Measurements from ENCODE around the gene ZNF749.
"Not testable (repeated sequence)": the region's sequence is repeated elsewhere in the genome, so short reads cannot be mapped to it uniquely, and the experiment has no call there.

DNA sequence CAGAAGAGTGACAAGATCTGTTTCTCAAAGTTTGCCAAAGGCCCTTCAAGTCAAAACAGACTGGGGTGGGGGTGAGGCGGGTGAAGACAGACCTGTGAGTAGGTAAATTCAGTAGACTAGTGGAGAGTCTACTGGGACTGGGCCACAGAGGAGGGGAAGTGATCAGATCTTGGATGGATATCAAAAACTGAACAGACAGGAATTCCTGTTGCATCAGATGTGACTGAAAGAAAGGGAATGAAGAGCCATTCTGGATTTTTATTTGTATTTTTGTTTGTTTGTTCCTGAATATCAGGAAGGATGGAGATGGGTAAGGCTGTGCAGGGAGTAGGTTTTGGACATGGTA is 53.1 kb downstream of the ZNF749 start:
- TF ChIP-seq, protein P1, sequence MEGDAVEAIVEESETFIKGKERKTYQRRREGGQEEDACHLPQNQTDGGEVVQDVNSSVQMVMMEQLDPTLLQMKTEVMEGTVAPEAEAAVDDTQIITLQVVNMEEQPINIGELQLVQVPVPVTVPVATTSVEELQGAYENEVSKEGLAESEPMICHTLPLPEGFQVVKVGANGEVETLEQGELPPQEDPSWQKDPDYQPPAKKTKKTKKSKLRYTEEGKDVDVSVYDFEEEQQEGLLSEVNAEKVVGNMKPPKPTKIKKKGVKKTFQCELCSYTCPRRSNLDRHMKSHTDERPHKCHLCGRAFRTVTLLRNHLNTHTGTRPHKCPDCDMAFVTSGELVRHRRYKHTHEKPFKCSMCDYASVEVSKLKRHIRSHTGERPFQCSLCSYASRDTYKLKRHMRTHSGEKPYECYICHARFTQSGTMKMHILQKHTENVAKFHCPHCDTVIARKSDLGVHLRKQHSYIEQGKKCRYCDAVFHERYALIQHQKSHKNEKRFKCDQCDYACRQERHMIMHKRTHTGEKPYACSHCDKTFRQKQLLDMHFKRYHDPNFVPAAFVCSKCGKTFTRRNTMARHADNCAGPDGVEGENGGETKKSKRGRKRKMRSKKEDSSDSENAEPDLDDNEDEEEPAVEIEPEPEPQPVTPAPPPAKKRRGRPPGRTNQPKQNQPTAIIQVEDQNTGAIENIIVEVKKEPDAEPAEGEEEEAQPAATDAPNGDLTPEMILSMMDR (IDR thresholded peaks at IDR 0.05; ENCODE audit: insufficient read depth, low read length, poor library complexity, severe bottlenecking): not testable (repeated sequence)
- TF ChIP-seq EZH2phosphoT487 (conservative IDR thresholded peaks at IDR 0.05; ENCODE audit: low read length): not testable (repeated sequence)
